WI38 (cell line): Measurements from ENCODE around the gene CREBRF.
"Not testable (repeated sequence)": the region's sequence is repeated elsewhere in the genome, so short reads cannot be mapped to it uniquely, and the experiment has no call there.

Source experiments
- H3K4me3 ChIP-seq: 2 replicates; pipeline ENCODE4 v1.5.1; 2011; ENCODE audit warnings: low read depth, mild to moderate bottlenecking, control low read depth, low read length
- CTCF ChIP-seq: IDR thresholded peaks from 2 replicates; pipeline ENCODE4 v1.5.1; 2012; ENCODE audit warnings: low read depth, mild to moderate bottlenecking, control low read depth, low read length

CREBRF gene

DNA sequence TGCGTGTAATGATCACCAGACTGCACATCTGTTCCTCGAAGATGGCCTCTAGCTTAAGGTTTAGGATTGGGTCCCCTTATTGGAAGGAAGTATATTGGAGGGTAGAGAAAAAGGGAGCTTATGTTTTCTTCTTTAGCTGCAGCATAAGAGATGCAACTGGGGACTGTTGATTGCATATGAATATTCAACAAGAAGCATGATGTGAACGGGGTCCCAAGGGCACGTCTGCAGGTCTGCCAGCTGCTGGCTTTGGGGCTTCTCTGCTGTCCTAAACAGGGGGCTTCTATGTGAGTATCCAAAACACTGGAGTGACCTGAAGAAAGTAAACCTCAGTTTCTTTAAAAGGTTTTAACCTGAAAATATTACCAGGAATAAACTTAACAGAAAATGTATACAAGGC, 84.6 kb downstream of the CREBRF start:
- no peak overlapping the region for H3K4me3 ChIP-seq
- TF ChIP-seq CTCF = no peak

DNA sequence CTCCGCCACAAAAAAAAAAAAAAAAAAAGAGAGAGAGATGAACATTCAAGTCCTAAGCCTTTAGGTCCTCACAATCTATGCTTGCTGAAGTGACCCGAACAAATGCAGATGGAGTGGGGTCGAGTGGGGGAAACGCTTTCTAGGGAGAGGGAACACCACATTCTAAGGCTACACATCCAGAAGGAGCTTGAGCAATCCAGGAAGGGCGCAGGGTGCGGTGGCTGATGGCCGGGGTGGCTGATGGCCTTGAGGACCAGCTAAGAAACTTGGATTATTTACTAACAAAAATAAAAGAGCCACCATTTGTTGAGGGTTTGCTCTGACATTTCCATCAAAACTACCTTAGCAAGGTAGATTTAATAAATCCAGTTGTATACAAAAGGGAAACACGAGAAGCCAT, 87.4 kb downstream of the CREBRF start:
- no peak for TF ChIP-seq CTCF
- H3K4me3 ChIP-seq = no peak overlapping the region

GRCh38 chr5:173144200-173145176, 88.3 kb downstream of the CREBRF start, which contains the start of gene BNIP1:
TSS of gene BNIP1 (plus strand) at chr5:173144531. CDS start at chr5:173144546, 15 bp downstream.
- TF ChIP-seq CTCF = peak; percentile 95
- peak within 1 kb of the TSS; percentile 99 for H3K4me3 ChIP-seq

GRCh38 chr5:173148354-173148753, 92.2 kb downstream of the CREBRF start:
- no peak overlapping the region for H3K4me3 ChIP-seq
- TF ChIP-seq CTCF = no peak

- H3K4me3 ChIP-seq = no peak overlapping the region
- TF ChIP-seq CTCF = no peak
These were observed 96.4 kb downstream of the CREBRF start for GRCh38 chr5:173152547-173152946.

DNA sequence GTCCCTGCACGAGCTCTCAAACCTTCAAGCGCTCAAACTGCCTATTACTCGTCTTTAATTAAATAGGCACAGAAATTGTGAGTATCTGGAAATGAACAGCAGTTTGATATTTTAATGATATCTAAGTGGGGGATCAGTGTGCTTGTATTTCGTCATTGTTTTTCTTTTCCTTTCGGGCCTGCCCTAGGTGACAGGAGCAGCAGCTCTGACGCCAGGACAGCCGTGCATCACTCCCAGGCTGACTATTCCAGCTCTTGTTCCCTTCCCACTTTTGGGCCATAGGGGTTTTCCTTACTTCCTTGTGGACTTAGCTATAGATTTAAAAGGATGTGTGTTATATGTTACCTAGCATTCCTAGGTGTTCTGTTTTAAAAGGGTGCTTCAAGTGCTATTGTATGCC, 97.7 kb downstream of the CREBRF start:
- H3K4me3 ChIP-seq = no peak overlapping the region
- TF ChIP-seq CTCF = no peak

DNA sequence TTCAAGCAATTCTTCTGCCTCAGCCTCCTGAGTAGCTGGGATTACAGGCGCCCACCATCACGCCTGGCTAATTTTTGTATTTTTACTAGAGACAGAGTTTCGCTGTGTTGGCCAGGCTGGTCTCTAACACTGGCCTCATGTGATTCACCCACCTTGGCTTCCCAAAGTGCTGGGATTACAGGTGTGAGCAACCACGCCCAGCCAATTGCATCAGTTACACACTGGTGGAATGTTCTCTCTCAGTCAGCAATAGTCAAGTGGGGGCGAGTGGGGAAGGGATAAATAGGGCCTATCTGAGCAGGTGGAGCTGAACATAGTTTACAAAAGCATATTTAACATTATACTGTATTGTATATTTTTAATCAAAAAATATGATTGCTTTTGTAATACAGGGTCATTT, 98.5 kb downstream of the CREBRF start:
- not testable (repeated sequence) for H3K4me3 ChIP-seq
